MM.1S (cell line): Measurements from ENCODE around the gene SLC41A2.

Source experiments
- EZH2 ChIP-seq: fragments of 300-600 bp; sonication (generic); optimal IDR thresholded peaks from 2 replicates; pipeline ENCODE3; 2017; ENCODE audit warnings: low read depth, mild to moderate bottlenecking, antibody characterized with exemption, low read length, mixed read lengths
- TF ChIP-seq, protein P1 (sequence below): fragments of 300-600 bp; sonication (generic); IDR thresholded peaks from 2 replicates; pipeline ENCODE4 v1.5.1; 2016; ENCODE audit warnings: antibody characterized with exemption, low read length, mixed read lengths

DNA sequence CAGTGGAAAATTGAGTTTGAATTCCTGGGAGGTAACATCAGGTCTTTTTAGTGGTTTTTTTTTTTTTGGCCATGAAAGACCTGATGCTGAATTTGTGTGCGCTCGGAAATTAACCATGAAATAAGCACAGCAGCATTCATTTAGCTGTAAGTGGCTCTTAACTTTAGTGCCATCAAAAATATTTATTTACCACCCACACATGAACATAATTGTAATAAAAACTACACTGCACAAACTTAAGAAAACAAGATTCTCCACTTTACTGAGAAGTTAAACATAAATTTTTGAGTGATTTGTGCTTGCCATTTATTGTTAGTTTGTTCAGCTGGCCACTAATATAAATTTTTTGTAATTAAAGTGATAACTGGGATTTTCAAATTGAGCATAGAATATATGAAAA lies 2.4 kb downstream of the SLC41A2 start:
- TF ChIP-seq, protein P1, sequence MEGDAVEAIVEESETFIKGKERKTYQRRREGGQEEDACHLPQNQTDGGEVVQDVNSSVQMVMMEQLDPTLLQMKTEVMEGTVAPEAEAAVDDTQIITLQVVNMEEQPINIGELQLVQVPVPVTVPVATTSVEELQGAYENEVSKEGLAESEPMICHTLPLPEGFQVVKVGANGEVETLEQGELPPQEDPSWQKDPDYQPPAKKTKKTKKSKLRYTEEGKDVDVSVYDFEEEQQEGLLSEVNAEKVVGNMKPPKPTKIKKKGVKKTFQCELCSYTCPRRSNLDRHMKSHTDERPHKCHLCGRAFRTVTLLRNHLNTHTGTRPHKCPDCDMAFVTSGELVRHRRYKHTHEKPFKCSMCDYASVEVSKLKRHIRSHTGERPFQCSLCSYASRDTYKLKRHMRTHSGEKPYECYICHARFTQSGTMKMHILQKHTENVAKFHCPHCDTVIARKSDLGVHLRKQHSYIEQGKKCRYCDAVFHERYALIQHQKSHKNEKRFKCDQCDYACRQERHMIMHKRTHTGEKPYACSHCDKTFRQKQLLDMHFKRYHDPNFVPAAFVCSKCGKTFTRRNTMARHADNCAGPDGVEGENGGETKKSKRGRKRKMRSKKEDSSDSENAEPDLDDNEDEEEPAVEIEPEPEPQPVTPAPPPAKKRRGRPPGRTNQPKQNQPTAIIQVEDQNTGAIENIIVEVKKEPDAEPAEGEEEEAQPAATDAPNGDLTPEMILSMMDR, result no peak
- TF ChIP-seq EZH2, result no peak
